ENCODE results near the gene MBD3L1.

MBD3L1 gene

GRCh38 chr19:8832132-8833021, at the start of gene MBD3L1, which contains the start of gene ZNF558:
Gene MBD3L1, plus strand, starts transcription at chr19:8832377. Its CDS starts 10,302 bp downstream, at chr19:8842679.
Gene ZNF558, minus strand, starts transcription at chr19:8832304. Its CDS starts 9,645 bp downstream, at chr19:8822659.
- DNase-seq = peak; percentile 98

- no peak for DNase-seq
These were observed 37.4 kb upstream of the MBD3L1 start for GRCh38 chr19:8794823-8795222.

GRCh38 chr19:8806661-8807060, 25.5 kb upstream of the MBD3L1 start:
- DNase-seq = no peak

GRCh38 chr19:8811315-8812172, 20.6 kb upstream of the MBD3L1 start:
- DNase-seq = no peak

- DNase-seq = no peak
These were observed 18.0 kb upstream of the MBD3L1 start for GRCh38 chr19:8814176-8814575.

- DNase-seq = no peak
These were observed 16.4 kb upstream of the MBD3L1 start for GRCh38 chr19:8815780-8816179.

GRCh38 chr19:8820234-8820633, 11.9 kb upstream of the MBD3L1 start:
- DNase-seq = no peak

- no peak for DNase-seq
These were observed 10.4 kb upstream of the MBD3L1 start for GRCh38 chr19:8821748-8822241.

- DNase-seq = no peak
These were observed 5.8 kb upstream of the MBD3L1 start for GRCh38 chr19:8826371-8826770.

GRCh38 chr19:8827277-8827676, 4.9 kb upstream of the MBD3L1 start:
- no peak for DNase-seq

GRCh38 chr19:8831373-8831772, 804 bp upstream of the MBD3L1 start:
- no peak for DNase-seq

GRCh38 chr19:8831832-8832131, 395 bp upstream of the MBD3L1 start:
- no peak for DNase-seq

GRCh38 chr19:8835446-8835845, 3.3 kb downstream of the MBD3L1 start:
- DNase-seq = no peak

- no peak for DNase-seq
These were observed 3.7 kb downstream of the MBD3L1 start for GRCh38 chr19:8835877-8836276.

GRCh38 chr19:8840708-8841107, 8.5 kb downstream of the MBD3L1 start:
- DNase-seq = no peak

- no peak for DNase-seq
These were observed 14.6 kb downstream of the MBD3L1 start for GRCh38 chr19:8846819-8847218.

GRCh38 chr19:8849232-8849631, 17.1 kb downstream of the MBD3L1 start:
- no peak for DNase-seq

- no peak for DNase-seq
These were observed 18.3 kb downstream of the MBD3L1 start for GRCh38 chr19:8850488-8850887.

- DNase-seq = no peak
These were observed 26.1 kb downstream of the MBD3L1 start for GRCh38 chr19:8858260-8858659.

- no peak for DNase-seq
These were observed 34.2 kb downstream of the MBD3L1 start for GRCh38 chr19:8866344-8866743.

- no peak for DNase-seq
These were observed 45.9 kb downstream of the MBD3L1 start for GRCh38 chr19:8877854-8878705.

- no peak for DNase-seq
These were observed 48.8 kb downstream of the MBD3L1 start for GRCh38 chr19:8880868-8881488.
